ENCODE data around the gene GABRD. TPM values are rescaled to one million over a fixed set of nuclear protein-coding genes. Genes with fewer than 3 reads are reported as not detected.
"Not testable (repeated sequence)": the region's sequence is repeated elsewhere in the genome, so short reads cannot be mapped to it uniquely, and the experiment has no call there.

The GABRD gene
- total RNA-seq, 1 donor from 2014 or later, result not detected

DNA sequence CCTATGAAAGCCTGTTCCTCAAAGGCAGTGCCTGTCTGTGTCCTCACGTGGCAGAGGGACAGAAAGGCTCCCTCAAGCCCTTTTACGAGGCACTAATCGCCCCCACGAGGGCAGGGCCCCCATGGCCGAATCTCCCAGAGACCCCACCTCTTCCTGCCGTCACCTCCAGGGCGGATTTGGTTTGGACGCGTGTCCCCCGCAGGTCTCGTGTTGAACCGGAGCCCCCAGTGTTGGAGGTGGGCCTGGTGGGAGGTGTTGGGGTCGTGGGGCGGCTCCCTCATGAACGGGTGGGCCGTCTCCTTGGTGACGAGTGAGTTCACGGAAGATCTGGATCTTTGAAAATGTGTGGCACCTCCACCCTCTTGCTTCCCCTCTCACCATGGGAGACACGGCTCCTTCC is 43.1 kb upstream of the GABRD start:
- Mint-ChIP-seq H3K27me3 (ENCODE audit: low read depth, unreplicated experiment) (peaks cover 39% of the 10 kb centered on the region), H3K27ac (ENCODE audit: unreplicated experiment) (no peak overlapping the region), H3K9me3 (ENCODE audit: unreplicated experiment) (peaks cover 13% of the 10 kb centered on the region), H3K4me3 (ENCODE audit: unreplicated experiment) (no peak overlapping the region), H3K4me1 (ENCODE audit: low read depth, unreplicated experiment) (peaks cover 6% of the 10 kb centered on the region), H3K36me3 (ENCODE audit: low read depth, unreplicated experiment) (peaks cover 3% of the 10 kb centered on the region)
- no peak for DNase-seq (ENCODE audit: low read depth)
- Histone ChIP-seq H3K27me3 (ENCODE audit: insufficient read depth, low read length) (no peaks in the 10 kb centered on the region), H3K4me1 (ENCODE audit: insufficient read depth, low read length) (no peaks in the 10 kb centered on the region), H3K4me2 (ENCODE audit: low read length) (no peak overlapping the region), H3K79me2 (ENCODE audit: insufficient read depth, low read length) (no peaks in the 10 kb centered on the region), H2AFZ (ENCODE audit: low read depth, low read length) (no peak overlapping the region), H3K9me3 (ENCODE audit: insufficient read depth, low read depth, low read length) (peaks cover under 1% of the 10 kb centered on the region), H3K4me3 (ENCODE audit: insufficient read depth, low read depth, low read length) (no peak overlapping the region), H3K27ac (ENCODE audit: low read depth, low read length) (no peak overlapping the region), H3K9ac (ENCODE audit: low read length) (no peak overlapping the region), H4K20me1 (ENCODE audit: insufficient read depth, low read length) (no peaks in the 10 kb centered on the region), H3K36me3 (ENCODE audit: insufficient read depth, low read length) (no peaks in the 10 kb centered on the region)
- TF ChIP-seq EZH2 (IDR thresholded peaks at IDR 0.05; ENCODE audit: insufficient read depth, low read length), result no peak
- TF ChIP-seq, protein P1, sequence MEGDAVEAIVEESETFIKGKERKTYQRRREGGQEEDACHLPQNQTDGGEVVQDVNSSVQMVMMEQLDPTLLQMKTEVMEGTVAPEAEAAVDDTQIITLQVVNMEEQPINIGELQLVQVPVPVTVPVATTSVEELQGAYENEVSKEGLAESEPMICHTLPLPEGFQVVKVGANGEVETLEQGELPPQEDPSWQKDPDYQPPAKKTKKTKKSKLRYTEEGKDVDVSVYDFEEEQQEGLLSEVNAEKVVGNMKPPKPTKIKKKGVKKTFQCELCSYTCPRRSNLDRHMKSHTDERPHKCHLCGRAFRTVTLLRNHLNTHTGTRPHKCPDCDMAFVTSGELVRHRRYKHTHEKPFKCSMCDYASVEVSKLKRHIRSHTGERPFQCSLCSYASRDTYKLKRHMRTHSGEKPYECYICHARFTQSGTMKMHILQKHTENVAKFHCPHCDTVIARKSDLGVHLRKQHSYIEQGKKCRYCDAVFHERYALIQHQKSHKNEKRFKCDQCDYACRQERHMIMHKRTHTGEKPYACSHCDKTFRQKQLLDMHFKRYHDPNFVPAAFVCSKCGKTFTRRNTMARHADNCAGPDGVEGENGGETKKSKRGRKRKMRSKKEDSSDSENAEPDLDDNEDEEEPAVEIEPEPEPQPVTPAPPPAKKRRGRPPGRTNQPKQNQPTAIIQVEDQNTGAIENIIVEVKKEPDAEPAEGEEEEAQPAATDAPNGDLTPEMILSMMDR (IDR thresholded peaks at IDR 0.05; ENCODE audit: insufficient read depth, low read depth, low read length), result no peak
- FAIRE-seq, result no peak

DNA sequence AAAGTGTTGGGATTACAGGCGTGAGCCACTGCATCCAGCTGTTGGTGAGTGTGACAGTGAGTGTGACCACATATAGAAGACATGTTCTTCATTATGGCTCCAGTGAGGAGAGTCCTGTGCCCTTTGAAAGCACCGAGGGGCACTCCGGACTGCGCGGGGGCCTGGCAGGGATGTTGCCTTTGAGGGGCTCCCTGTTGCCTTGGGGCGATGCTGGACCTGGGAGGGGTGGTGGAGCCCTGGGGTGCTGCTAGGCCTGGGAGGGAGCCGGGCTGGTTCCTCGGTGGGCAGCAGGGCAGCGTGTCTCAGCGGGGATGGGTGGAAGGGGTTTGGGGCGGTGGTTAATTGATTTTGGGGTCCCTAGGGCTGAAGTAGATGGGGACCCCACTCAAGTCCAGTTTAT is 41.0 kb upstream of the GABRD start:
- no peak overlapping the region for H3K9ac ChIP-seq (ENCODE audit: low read length)
- no peak overlapping the region for H3K27ac Mint-ChIP-seq (ENCODE audit: unreplicated experiment)
- peaks cover 6% of the 10 kb centered on the region for H3K4me1 Mint-ChIP-seq (ENCODE audit: low read depth, unreplicated experiment)
- H3K36me3 Mint-ChIP-seq (ENCODE audit: low read depth, unreplicated experiment), result peaks cover 3% of the 10 kb centered on the region
- no peaks in the 10 kb centered on the region for H3K4me1 ChIP-seq (ENCODE audit: insufficient read depth, low read length)
- H2AFZ ChIP-seq (ENCODE audit: low read depth, low read length), result no peak overlapping the region
- H3K27me3 Mint-ChIP-seq (ENCODE audit: low read depth, unreplicated experiment), result peaks cover 37% of the 10 kb centered on the region
- peaks cover 13% of the 10 kb centered on the region for H3K9me3 Mint-ChIP-seq (ENCODE audit: unreplicated experiment)
- TF ChIP-seq, protein P1 (IDR thresholded peaks at IDR 0.05; ENCODE audit: insufficient read depth, low read depth, low read length), result no peak
- TF ChIP-seq EZH2 (IDR thresholded peaks at IDR 0.05; ENCODE audit: insufficient read depth, low read length), result no peak
- H3K27ac ChIP-seq (ENCODE audit: low read depth, low read length), result no peak overlapping the region
- DNase-seq (ENCODE audit: low read depth) (no peak), FAIRE-seq (no peak)
- no peaks in the 10 kb centered on the region for H3K27me3 ChIP-seq (ENCODE audit: insufficient read depth, low read length)
- H4K20me1 ChIP-seq (ENCODE audit: insufficient read depth, low read length), result no peaks in the 10 kb centered on the region
- no peaks in the 10 kb centered on the region for H3K9me3 ChIP-seq (ENCODE audit: insufficient read depth, low read depth, low read length)
- no peak overlapping the region for H3K4me2 ChIP-seq (ENCODE audit: low read length)
- H3K4me3 Mint-ChIP-seq (ENCODE audit: unreplicated experiment), result no peak overlapping the region
- H3K79me2 ChIP-seq (ENCODE audit: insufficient read depth, low read length), result no peaks in the 10 kb centered on the region
- H3K36me3 ChIP-seq (ENCODE audit: insufficient read depth, low read length), result no peaks in the 10 kb centered on the region
- no peak overlapping the region for H3K4me3 ChIP-seq (ENCODE audit: insufficient read depth, low read depth, low read length)

DNA sequence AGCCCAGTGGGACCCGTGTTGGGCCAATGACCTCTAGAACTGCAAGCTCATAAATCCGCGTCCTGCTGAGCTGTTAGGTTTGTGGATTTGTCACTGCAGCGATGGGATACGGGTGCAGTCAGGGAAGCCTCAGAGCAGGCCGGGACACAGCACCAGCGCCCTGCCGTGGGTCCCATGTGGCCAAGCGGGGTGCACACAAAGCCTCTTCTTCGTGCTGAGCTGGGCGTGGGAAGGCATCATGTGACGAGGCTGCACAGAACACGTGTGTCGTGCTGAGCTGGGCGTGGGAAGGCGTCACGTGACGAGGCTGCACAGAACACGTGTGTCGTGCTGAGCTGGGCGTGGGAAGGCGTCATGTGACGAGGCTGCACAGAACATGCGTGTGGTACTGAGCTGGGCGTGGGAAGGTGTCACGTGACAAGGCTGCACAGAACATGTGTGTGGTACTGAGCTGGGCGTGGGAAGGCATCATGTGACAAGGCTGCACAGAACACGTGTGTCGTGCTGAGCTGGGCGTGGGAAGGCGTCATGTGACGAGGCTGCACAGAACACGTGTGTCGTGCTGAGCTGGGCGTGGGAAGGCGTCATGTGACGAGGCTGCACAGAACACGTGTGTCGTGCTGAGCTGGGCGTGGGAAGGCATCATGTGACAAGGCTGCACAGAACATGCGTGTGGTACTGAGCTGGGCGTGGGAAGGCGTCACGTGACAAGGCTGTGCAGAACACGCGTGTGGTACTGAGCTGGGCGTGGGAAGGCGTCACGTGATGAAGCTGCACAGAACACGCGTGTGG is 40.3 kb upstream of the GABRD start:
- not testable (repeated sequence) for H3K36me3 Mint-ChIP-seq (ENCODE audit: low read depth, unreplicated experiment); DNase-seq (ENCODE audit: low read depth); H3K9me3 ChIP-seq (ENCODE audit: insufficient read depth, low read depth, low read length); H3K36me3 ChIP-seq (ENCODE audit: insufficient read depth, low read length); H3K9ac ChIP-seq (ENCODE audit: low read length); FAIRE-seq; H3K4me3 ChIP-seq (ENCODE audit: insufficient read depth, low read depth, low read length); H3K27ac ChIP-seq (ENCODE audit: low read depth, low read length); H3K79me2 ChIP-seq (ENCODE audit: insufficient read depth, low read length); H3K27me3 ChIP-seq (ENCODE audit: insufficient read depth, low read length); H2AFZ ChIP-seq (ENCODE audit: low read depth, low read length); H4K20me1 ChIP-seq (ENCODE audit: insufficient read depth, low read length); H3K4me1 ChIP-seq (ENCODE audit: insufficient read depth, low read length); H3K4me1 Mint-ChIP-seq (ENCODE audit: low read depth, unreplicated experiment); H3K4me3 Mint-ChIP-seq (ENCODE audit: unreplicated experiment); H3K4me2 ChIP-seq (ENCODE audit: low read length)
- Mint-ChIP-seq H3K27ac (ENCODE audit: unreplicated experiment) (peak overlapping the region; percentile 26), H3K27me3 (ENCODE audit: low read depth, unreplicated experiment) (peaks cover 33% of the 10 kb centered on the region), H3K9me3 (ENCODE audit: unreplicated experiment) (peaks cover 13% of the 10 kb centered on the region)
